ENCODE measurements around the gene COLGALT1. TPM values are rescaled to one million over a fixed set of nuclear protein-coding genes. Genes with fewer than 3 reads are reported as not detected.

Gene COLGALT1
- total RNA-seq, 1 experiment from 2014 or later, result 48.5 TPM

- no CpG with 5 or more reads among the region's 12 CpGs for WGBS (ENCODE audit: extremely low coverage, insufficient read length, low lambda C conversion rate)
- Histone ChIP-seq H2AFZ (ENCODE audit: low read length) (no peak overlapping the region), H3K9ac (ENCODE audit: extremely low read depth, insufficient read length, low read length) (no peak overlapping the region), H4K91ac (ENCODE audit: insufficient read length, low read depth, low read length) (no peak overlapping the region), H2BK120ac (ENCODE audit: low read depth, low read length, poor library complexity, severe bottlenecking) (no peak overlapping the region), H3K79me2 (ENCODE audit: insufficient read depth, low read length) (no peaks in the 10 kb centered on the region), H3K9me3 (ENCODE audit: control insufficient read depth, low read depth, low read length) (no peaks in the 10 kb centered on the region), H2AK5ac (ENCODE audit: insufficient read length, low read length) (no peak overlapping the region), H3K18ac (ENCODE audit: insufficient read length, low read depth, low read length) (no peak overlapping the region), H2BK15ac (ENCODE audit: low read depth, low read length) (no peak overlapping the region), H3K23me2 (ENCODE audit: insufficient read length, low read depth, low read length, poor library complexity, severe bottlenecking) (no peaks in the 10 kb centered on the region), H3T11ph (ENCODE audit: low read length) (no peak overlapping the region), H2BK20ac (ENCODE audit: low read depth, low read length, poor library complexity, severe bottlenecking) (no peak overlapping the region), H3K27ac (ENCODE audit: insufficient read length, low read depth, low read length) (no peak overlapping the region), H3K4me2 (ENCODE audit: insufficient read depth, insufficient read length, low read length) (no peak overlapping the region), H3K14ac (ENCODE audit: insufficient read depth, low read length) (no peak overlapping the region), H4K8ac (replicated peaks; ENCODE audit: insufficient read length, low read depth, low read length) (no peak overlapping the region), H3K56ac (ENCODE audit: insufficient read length, low read depth, low read length) (no peak overlapping the region), H3K4me1 (ENCODE audit: insufficient read depth, low read length) (no peaks in the 10 kb centered on the region), H3K4ac (ENCODE audit: low read depth, low read length) (no peak overlapping the region), H3K23ac (ENCODE audit: insufficient read length, low read depth, low read length) (no peak overlapping the region), H3K79me1 (ENCODE audit: insufficient read depth, low read depth, low read length, poor library complexity, severe bottlenecking) (no peaks in the 10 kb centered on the region), H2BK12ac (ENCODE audit: insufficient read length, low read depth, low read length) (no peak overlapping the region), H3K27me3 (ENCODE audit: insufficient read depth, low read length) (no peaks in the 10 kb centered on the region), H4K5ac (ENCODE audit: insufficient read length, low read depth, low read length) (no peak overlapping the region), H2BK5ac (ENCODE audit: insufficient read length, low read length) (no peak overlapping the region), H4K20me1 (ENCODE audit: control insufficient read depth, insufficient read depth, insufficient read length) (peaks cover under 1% of the 10 kb centered on the region)
- TF ChIP-seq CTCF (conservative IDR thresholded peaks at IDR 0.05), result no peak
- no peak for DNase-seq
- Mint-ChIP-seq H3K27me3 (ENCODE audit: low read depth) (0 out of 2 replicates have a peak, but pooled peaks cover 2% of the 10 kb centered on the region), H3K27ac (no peak overlapping the region), H3K4me1 (peaks cover 0 to 2% of the 10 kb centered on the region in 2 experiments; a peak in 1 of 4 replicates), H3K4me3 (no peak overlapping the region), H3K9me3 (no peaks in the 10 kb centered on the region; a peak in 1 of 5 replicates), H3K36me3 (ENCODE audit: insufficient read depth in 1 of 3, low read depth in 3 of 3) (peaks cover 31 to 40% (median 37%) of the 10 kb centered on the region in 3 experiments)
These were observed 71.1 kb downstream of the COLGALT1 start for GRCh38 chr19:17626456-17627015.
